SJCRH30 (cell line): ENCODE data around the gene GPN1. TPM values are rescaled to one million over a fixed set of nuclear protein-coding genes. Genes with fewer than 3 reads are reported as not detected.

ENCODE experiments used
- DNase-seq, 2 experiments: peaks; one replicate each; pipeline ENCODE4 v3.0.0-alpha.2; 2015 to 2020
- H3K27ac ChIP-seq: fragments of 250-450 bp; sonication (Bioruptor Pico); 2 replicates; pipeline ENCODE4 v1.5.1; 2020; ENCODE audit warnings: mild to moderate bottlenecking, moderate library complexity
- H3K27me3 ChIP-seq: fragments of 250-450 bp; sonication (Bioruptor Pico); 2 replicates; pipeline ENCODE4 v1.5.1; 2020; ENCODE audit warnings: mild to moderate bottlenecking, moderate library complexity
- H3K36me3 ChIP-seq: fragments of 250-450 bp; sonication (Bioruptor Pico); 2 replicates; pipeline ENCODE4 v1.5.1; 2020; ENCODE audit warnings: mild to moderate bottlenecking, moderate library complexity
- H3K4me1 ChIP-seq: fragments of 250-450 bp; sonication (Bioruptor Pico); 2 replicates; pipeline ENCODE4 v1.5.1; 2020; ENCODE audit warnings: mild to moderate bottlenecking, moderate library complexity
- H3K4me3 ChIP-seq: fragments of 250-450 bp; sonication (Bioruptor Pico); 2 replicates; pipeline ENCODE4 v1.5.1; 2020; ENCODE audit warnings: mild to moderate bottlenecking, moderate library complexity
- H3K9me3 ChIP-seq: fragments of 250-450 bp; sonication (Bioruptor Pico); replicated peaks from 2 replicates; pipeline ENCODE4 v1.5.1; 2020; ENCODE audit warnings: mild to moderate bottlenecking, moderate library complexity
- total RNA-seq: library from RNA; depleted of rRNA; stranded (reverse); fragments of >200 nt; shearing (Covaris generic); gene quantifications from 2 replicates; pipeline ENCODE4 v1.2.3, GENCODE V29; 2014

Gene GPN1
- total RNA-seq, 1 experiment from 2014 or later: 78.6 TPM

DNA sequence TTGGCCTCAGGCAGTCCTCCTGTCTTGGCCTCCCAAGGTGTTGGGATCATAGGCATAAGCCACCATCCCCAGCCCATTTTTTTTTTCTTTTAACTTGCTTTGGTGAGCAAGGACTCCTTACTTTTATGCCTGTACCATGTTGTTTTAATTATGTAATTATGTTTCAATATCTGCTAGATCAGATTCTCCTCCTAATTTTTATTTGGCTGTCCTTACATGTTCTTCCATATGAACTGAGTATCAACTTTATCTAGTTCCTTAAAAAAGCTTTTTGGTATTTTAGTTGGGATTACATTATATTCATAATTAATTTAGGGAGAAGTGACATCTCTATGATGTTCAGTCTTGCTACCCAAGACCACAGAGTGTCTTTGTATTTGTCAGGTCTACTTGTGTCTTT, 16.3 kb downstream of the GPN1 start:
- Histone ChIP-seq H3K9me3 (no peaks in the 10 kb centered on the region), H3K4me1 (no peaks in the 10 kb centered on the region), H3K4me3 (no peak overlapping the region), H3K36me3 (peaks cover 82% of the 10 kb centered on the region), H3K27me3 (no peaks in the 10 kb centered on the region), H3K27ac (no peak overlapping the region)
- no peak for DNase-seq

DNA sequence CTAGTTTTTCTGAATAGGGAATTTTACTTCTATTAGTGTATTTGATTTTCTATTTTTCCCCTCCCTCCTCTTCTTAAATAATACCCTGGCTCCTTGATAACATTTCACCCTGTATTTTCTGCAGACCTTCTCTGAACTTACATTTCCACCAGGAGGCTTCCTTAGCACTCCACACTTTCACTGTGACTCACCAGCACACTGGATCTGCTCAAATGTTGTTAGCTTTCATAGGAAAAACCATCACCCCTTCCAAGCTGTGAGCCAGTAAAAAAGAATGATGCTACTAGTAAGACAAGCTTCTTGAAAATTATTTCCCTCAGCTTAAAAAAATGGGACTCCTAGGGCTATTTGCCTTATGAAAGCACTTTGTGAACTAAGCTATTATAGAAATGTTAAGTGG, 18.4 kb downstream of the GPN1 start:
- no peaks in the 10 kb centered on the region for H3K27me3 ChIP-seq
- no peak for DNase-seq
- H3K36me3 ChIP-seq: peaks cover 87% of the 10 kb centered on the region
- H3K27ac ChIP-seq: no peak overlapping the region
- H3K4me3 ChIP-seq: no peak overlapping the region
- H3K4me1 ChIP-seq: no peaks in the 10 kb centered on the region
- no peaks in the 10 kb centered on the region for H3K9me3 ChIP-seq

DNA sequence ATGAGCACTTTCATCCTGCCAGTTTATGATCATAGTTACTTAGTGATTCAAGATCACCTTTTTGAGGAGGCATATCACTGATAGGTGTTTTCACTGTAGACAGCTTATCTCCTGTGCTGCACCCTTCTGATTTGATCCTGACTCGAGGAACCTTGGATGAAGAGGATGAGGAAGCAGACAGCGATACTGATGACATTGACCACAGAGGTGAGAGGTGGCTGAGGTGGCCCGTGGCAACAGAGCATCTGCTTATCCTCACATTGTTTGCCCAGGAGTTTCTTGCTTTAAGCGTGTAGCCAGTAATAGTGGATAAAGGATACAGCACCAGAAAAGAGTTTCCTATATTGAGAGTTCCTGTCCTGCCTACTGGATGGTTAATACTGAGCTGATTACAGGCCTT, 18.9 kb downstream of the GPN1 start:
- no peak overlapping the region for H3K27ac ChIP-seq

DNA sequence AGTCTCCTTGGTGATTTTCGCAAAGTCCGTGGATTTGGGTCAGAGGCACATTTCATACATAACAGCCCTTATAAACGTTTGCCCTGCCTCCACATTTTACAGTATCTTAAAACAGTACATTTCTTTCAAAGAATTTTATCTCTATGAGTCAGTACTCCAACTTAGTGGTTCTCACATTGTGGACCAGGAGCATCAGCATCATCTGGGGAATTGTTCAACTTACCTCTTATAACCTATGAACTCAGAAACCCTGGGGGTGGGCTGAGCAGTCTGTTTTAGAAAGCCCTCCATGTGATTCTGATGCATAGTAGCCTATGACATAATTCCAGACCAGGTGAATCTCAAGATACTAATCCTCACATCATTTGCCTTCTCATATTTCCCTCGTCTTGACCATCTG, 22.2 kb downstream of the GPN1 start:
- no peak for DNase-seq
- Histone ChIP-seq H3K4me1 (no peaks in the 10 kb centered on the region), H3K27ac (no peak overlapping the region), H3K9me3 (no peaks in the 10 kb centered on the region), H3K36me3 (peaks cover 90% of the 10 kb centered on the region), H3K27me3 (no peaks in the 10 kb centered on the region), H3K4me3 (no peak overlapping the region)

More for the DNA sequence above, 18.9 kb downstream of the GPN1 start:
- DNase-seq: no peak
- no peaks in the 10 kb centered on the region for H3K27me3 ChIP-seq
- H3K4me1 ChIP-seq: no peaks in the 10 kb centered on the region
- H3K4me3 ChIP-seq: no peak overlapping the region
- peaks cover 88% of the 10 kb centered on the region for H3K36me3 ChIP-seq
- no peaks in the 10 kb centered on the region for H3K9me3 ChIP-seq

DNA sequence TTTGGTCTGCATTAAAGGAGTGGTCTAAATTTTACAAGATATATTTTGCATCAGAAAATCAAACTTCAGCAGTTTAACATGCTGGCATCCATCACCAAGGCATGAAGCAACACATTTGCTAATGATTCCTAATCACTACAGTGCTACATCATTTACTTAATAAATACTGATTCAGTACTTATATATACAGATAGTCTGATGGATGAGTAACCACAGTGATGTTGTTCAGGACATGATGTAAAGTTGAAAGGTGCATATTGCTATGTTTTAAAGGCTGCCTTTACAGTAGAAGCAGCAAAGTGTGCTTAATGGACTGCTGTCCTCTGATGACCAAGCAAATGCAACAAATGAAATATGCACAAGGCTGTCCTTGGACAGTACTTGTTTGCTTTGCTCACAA, 23.5 kb downstream of the GPN1 start:
- Histone ChIP-seq H3K27ac (no peak overlapping the region), H3K36me3 (peaks cover 89% of the 10 kb centered on the region), H3K27me3 (no peaks in the 10 kb centered on the region), H3K9me3 (no peaks in the 10 kb centered on the region), H3K4me1 (no peaks in the 10 kb centered on the region), H3K4me3 (no peak overlapping the region)
- no peak for DNase-seq

DNA sequence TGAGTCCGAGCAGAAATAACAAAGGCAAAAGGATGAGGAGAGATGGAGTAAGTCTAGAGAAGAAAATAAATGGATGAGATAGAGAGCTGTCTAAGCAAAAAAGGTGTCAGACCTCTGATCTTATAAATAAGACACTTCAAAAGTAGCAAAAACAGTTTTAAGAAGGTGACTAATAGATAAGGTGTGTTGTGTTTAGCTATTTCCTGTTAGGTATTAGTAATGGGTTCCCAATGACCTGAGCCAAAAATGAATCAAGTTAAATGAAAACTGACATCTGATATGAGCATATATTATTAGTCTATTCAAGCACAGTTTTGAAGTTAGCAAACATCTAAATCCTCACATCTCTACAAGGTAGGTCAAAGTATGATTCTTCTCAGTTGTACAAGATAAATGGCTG, 23.9 kb downstream of the GPN1 start:
- DNase-seq: no peak
- H3K4me3 ChIP-seq: no peak overlapping the region

DNA sequence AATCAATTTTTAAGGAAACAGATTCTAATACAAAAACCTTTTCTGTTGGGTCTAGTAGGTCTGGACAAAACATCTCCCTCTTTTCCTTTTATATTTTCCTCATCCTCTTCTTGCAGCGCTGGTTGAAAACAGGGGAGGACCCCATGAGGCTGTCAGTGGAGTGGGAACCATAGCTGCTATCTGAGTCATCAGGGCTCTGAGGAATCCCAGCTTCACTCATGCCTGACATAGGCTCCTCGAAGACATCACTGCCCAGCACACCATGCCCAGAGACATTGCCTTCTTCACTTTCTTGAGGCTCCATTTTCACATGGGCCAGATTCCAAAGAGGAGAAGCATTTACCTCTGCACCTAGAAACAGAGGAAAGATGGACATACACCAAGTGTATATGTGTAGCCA, 24.5 kb downstream of the GPN1 start:
- H3K36me3 ChIP-seq: peaks cover 86% of the 10 kb centered on the region

More for the DNA sequence above, 23.9 kb downstream of the GPN1 start:
- H3K27ac ChIP-seq: no peak overlapping the region
- H3K4me1 ChIP-seq: no peaks in the 10 kb centered on the region
- no peaks in the 10 kb centered on the region for H3K27me3 ChIP-seq
- peaks cover 89% of the 10 kb centered on the region for H3K36me3 ChIP-seq
- no peaks in the 10 kb centered on the region for H3K9me3 ChIP-seq

DNA sequence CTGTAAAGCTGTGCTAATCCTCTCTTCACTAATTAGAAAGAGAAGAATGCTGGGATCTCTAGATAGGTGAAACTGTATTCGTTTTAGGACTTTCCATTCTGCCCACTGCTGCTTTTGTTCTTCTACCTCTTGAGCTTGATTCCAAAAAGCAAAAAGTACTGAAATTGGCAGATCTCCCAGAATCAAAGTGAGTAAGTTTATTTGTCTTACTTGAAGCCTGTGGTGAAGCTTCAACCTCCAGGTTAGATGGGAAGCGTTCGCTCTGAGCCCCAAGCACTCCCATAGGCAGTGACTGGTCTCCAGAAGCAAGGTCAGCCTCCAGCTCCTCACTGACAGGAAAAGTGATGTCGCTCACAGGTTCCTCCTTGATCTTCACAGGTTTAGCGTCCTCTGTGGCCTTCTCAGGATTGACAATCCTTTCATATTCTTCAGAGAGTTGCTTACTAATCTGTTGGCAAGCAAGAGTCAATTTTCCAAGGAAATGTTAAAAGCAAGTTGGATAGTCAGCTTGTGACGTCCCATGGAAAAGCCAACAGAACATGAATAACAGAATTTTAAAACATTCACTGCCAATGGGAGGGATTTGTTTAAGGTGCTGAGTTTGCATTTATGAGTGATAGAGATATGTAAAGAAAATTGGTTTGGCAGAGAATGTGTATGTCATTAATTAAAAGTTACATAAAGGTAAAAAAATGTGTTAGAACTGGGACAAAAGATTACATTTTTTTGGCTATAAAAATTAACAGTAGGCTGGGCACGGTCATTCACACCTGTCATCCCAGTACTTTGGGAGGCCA, 26.5 kb downstream of the GPN1 start:
- DNase-seq: no peak
- Histone ChIP-seq H3K4me3 (no peak overlapping the region), H3K36me3 (peaks cover 85% of the 10 kb centered on the region), H3K27ac (no peak overlapping the region), H3K4me1 (no peaks in the 10 kb centered on the region), H3K27me3 (no peaks in the 10 kb centered on the region), H3K9me3 (no peaks in the 10 kb centered on the region)

More for the DNA sequence above, 24.5 kb downstream of the GPN1 start:
- Histone ChIP-seq H3K27ac (no peak overlapping the region), H3K9me3 (no peaks in the 10 kb centered on the region), H3K4me3 (no peak overlapping the region), H3K27me3 (no peaks in the 10 kb centered on the region), H3K4me1 (no peaks in the 10 kb centered on the region)
- no peak for DNase-seq

DNA sequence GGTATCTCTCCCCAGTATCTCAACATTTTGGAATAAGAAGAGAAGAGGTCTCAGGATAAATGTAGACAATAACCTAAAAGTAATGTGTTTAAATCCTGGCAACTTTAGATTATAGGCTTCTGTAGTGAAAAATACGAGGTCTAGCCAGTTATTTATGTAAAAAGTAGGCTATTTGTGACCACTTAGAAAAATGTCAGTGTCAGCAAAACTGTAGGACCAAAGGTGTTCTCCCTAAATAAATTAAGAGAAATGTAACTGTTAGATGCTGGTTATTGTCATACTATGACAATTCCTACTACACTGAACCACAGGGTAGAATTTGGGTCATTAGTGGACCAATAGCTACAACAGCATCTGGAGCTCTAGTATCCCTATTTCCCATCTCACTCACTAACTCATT, 32.5 kb downstream of the GPN1 start:
- Histone ChIP-seq H3K4me3 (no peak overlapping the region), H3K27me3 (no peaks in the 10 kb centered on the region), H3K4me1 (no peaks in the 10 kb centered on the region), H3K9me3 (no peaks in the 10 kb centered on the region), H3K27ac (no peak overlapping the region), H3K36me3 (peaks cover 47% of the 10 kb centered on the region)
- DNase-seq: no peak

DNA sequence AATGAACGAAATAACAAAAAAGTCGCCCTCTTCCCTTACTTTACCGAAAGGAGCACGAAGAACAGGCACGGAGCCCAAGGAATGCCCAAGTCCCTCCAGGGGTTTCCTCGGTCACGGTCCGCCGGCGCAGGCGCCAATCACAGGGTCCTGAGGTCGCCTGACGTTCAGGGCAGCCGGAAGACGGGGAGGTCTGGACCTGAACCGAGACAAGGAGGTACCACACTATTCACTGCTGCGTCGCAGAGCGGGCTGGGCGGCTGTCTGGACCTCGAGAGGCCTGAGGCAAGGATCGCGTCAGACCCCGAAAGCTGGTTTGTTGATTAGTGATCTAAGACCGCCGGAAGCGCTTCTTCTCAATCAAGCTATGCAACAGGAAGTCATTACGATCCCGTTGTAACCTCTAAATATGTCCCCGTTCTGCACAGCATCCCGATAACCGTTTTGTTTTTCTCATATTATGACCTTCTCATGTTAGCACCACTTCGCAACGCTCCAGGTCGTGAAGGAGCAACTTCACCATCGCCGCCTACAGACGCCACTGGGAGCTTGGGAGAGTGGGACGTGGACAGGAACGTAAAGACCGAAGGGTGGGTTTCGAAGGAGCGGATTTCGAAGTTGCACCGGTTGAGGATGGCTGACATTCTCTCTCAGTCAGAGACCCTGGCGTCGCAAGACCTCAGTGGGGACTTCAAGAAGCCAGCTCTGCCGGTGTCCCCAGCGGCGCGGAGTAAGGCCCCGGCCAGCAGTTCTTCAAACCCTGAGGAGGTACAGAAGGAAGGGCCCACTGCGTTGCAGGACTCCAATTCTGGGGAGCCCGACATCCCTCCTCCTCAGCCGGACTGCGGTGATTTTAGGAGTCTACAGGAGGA, 34.7 kb downstream of the GPN1 start, which contains the start of the genes SLC4A1AP and SUPT7L:
Gene SLC4A1AP (plus strand): TSS at position 605 of the 869 bp plus-strand sequence. CDS start 26 bp downstream, at position 631.
Gene SUPT7L (minus strand): TSS at position 330 of the 869 bp plus-strand sequence. CDS start 1,422 bp downstream, outside the sequence.
- Histone ChIP-seq H3K27ac (peak within 1 kb of the TSS; percentile 91), H3K4me3 (peak within 1 kb of the TSS; percentile 95), H3K27me3 (no peaks in the 10 kb centered on the region), H3K36me3 (peaks cover 43% of the 10 kb centered on the region), H3K9me3 (no peaks in the 10 kb centered on the region), H3K4me1 (no peaks in the 10 kb centered on the region)
- peak; percentile 87 to 94 for DNase-seq

DNA sequence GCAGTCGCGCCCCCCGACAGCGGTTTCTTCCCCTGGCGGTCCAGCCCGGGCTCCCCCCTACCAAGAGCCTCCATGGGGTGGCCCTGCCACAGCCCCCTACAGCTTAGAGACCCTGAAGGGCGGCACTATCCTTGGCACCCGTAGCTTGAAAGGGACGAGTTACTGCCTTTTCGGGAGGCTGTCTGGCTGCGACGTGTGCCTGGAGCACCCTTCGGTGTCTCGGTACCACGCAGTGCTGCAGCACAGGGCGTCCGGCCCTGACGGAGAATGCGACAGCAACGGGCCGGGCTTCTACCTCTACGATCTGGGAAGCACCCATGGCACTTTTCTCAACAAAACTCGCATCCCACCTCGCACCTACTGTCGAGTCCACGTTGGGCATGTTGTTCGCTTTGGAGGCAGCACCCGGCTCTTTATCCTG, 35.3 kb downstream of the GPN1 start:
- Histone ChIP-seq H3K4me3 (peak overlapping the region; percentile 95), H3K36me3 (peaks cover 43% of the 10 kb centered on the region), H3K27me3 (no peaks in the 10 kb centered on the region), H3K27ac (peak overlapping the region; percentile 91), H3K4me1 (no peaks in the 10 kb centered on the region), H3K9me3 (no peaks in the 10 kb centered on the region)
- no peak for DNase-seq

DNA sequence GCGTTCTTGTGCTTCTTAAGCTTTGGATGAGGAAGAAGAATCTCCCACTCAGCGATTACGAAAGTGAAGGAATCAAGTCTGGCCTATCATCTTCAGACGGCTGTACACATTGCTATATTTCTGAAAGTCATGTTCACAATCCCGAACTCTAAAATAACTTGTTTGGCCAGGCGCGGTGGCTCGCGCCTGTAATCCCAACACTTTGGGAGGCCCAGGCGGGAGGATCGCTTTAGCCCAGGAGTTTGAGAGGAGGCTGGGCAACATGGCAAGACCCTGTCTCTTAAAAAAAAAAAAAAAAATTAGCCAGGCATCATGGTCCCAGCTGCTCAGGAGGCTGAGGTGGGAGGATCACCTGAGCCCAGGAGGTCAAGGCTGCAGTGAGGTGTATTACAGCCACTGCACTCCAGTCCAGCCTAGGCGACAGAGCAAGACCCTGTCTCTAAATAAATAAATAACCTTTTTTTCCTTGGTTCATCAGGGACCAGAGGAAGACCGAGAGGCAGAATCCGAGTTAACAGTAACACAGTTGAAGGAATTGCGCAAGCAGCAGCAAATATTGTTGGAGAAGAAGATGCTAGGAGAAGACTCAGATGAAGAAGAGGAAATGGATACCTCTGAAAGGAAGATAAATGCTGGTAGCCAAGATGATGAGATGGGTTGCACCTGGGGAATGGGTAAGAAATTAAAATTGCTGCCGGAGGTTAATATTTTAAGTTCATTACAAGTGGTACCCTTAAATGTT, 35.9 kb downstream of the GPN1 start:
- no peak for DNase-seq
- no peak overlapping the region for H3K27ac ChIP-seq
- H3K4me3 ChIP-seq: peak overlapping the region; percentile 95
- H3K27me3 ChIP-seq: no peaks in the 10 kb centered on the region
- H3K9me3 ChIP-seq: no peaks in the 10 kb centered on the region
- H3K4me1 ChIP-seq: no peaks in the 10 kb centered on the region
- peaks cover 43% of the 10 kb centered on the region for H3K36me3 ChIP-seq

DNA sequence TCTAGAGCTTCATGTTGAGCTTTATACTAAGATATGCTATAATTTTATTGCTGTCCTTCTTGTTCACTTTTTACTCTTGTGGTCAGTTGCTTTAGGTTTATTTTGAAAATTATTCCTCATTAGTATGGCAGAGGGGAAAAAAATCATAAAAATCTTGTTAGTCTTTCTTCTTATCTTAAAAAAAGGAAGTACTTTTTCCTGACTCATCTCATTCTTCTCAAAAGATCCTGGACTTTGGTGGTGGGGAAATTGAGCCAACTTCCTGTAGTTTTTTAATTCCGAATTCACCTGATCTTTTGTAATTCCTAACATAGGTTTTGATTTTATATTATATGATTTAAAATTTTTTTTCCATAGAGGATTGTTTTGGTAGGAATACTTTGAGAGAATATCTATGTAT, 38.6 kb downstream of the GPN1 start:
- Histone ChIP-seq H3K27ac (no peak overlapping the region), H3K4me3 (no peak overlapping the region), H3K27me3 (no peaks in the 10 kb centered on the region), H3K36me3 (peaks cover 32% of the 10 kb centered on the region), H3K4me1 (no peaks in the 10 kb centered on the region), H3K9me3 (no peaks in the 10 kb centered on the region)
- DNase-seq: no peak

DNA sequence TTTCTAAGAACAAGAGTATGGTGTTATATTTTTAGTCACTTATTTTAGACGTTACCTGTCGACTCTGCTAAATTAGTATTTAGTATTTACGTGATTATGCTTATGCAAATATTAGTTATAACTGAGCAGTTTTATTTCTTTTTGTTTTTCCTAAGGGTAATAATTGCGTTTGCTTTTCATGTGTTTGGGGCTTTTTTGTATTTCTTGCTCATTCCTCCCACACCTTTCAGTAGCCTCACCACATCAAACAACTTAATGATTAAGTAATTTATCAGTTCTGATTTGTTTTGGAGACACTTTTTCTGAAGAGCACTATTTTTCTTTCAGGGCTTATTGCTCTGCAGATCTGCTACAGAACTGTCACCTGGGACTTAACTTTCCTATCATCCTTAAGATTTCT, 42.4 kb downstream of the GPN1 start:
- no peaks in the 10 kb centered on the region for H3K27me3 ChIP-seq
- H3K36me3 ChIP-seq: peaks cover 51% of the 10 kb centered on the region
- no peaks in the 10 kb centered on the region for H3K4me1 ChIP-seq
- H3K27ac ChIP-seq: no peak overlapping the region
- H3K9me3 ChIP-seq: no peaks in the 10 kb centered on the region
- no peak for DNase-seq
- no peak overlapping the region for H3K4me3 ChIP-seq
